Keratinocyte (primary cell): ENCODE data around the gene MOCS3.

Experiments used
- CTCF ChIP-seq, 3 experiments: IDR thresholded peaks in 1 of 3; conservative IDR thresholded peaks in 1 of 3; optimal IDR thresholded peaks in 1 of 3; 2 replicates in 2 of 3; 3 replicates in 1 of 3; pipeline versions ENCODE3 to v1.5.1; 2011; ENCODE audit warnings: low read length in 3 of 3, mild to moderate bottlenecking in 3 of 3, moderate library complexity in 2 of 3, control low read depth in 1 of 3, inconsistent platforms in 1 of 3; ENCODE audit not compliant: insufficient read depth in 2 of 3; ENCODE audit errors: extremely low read depth in 1 of 3
- EZH2 ChIP-seq: IDR thresholded peaks from one replicate; pipeline ENCODE4 v1.6.1; 2012; ENCODE audit warnings: inconsistent platforms, mild to moderate bottlenecking, low read length, moderate library complexity

- peak; percentile 77 to 93 (median 91) for TF ChIP-seq CTCF (optimal IDR thresholded peaks at IDR 0.05 in 1 of 3, IDR thresholded peaks at IDR 0.05 in 1 of 3, conservative IDR thresholded peaks at IDR 0.05 in 1 of 3; ENCODE audit: extremely low read depth in 1 of 3, insufficient read depth in 2 of 3, low read length in 3 of 3)
- TF ChIP-seq EZH2 = no peak
These were observed 29.0 kb downstream of the MOCS3 start for GRCh38 chr20:50987493-50988210.
